ENCODE results near the gene CITED1.

DNA sequence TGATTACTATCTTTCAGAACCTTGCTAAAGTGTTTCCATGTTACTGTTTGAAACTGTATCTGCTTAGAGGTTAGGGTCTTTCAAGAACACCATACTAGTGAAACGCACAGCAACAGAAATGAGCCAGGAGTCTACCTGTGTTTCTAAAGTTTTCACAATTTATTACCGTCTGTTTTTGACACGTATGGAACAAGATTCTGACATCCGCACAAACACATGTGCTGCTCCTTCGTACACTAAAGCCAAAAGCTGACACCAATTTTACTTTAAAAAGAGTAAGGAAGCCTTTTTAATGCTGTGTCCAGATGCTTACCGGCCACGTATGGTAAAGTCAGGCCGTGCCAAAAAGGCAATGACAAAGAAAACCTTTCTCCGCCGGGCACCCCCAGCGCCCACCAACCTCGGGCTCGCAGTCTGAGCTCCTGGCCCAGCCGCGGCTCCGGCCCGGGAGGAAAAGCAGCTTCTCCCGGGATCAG, 29.2 kb downstream of the CITED1 start:
- TF ChIP-seq EZH2 (optimal IDR thresholded peaks at IDR 0.05; ENCODE audit: low read depth, low read length): no peak
- TF ChIP-seq, protein P1, sequence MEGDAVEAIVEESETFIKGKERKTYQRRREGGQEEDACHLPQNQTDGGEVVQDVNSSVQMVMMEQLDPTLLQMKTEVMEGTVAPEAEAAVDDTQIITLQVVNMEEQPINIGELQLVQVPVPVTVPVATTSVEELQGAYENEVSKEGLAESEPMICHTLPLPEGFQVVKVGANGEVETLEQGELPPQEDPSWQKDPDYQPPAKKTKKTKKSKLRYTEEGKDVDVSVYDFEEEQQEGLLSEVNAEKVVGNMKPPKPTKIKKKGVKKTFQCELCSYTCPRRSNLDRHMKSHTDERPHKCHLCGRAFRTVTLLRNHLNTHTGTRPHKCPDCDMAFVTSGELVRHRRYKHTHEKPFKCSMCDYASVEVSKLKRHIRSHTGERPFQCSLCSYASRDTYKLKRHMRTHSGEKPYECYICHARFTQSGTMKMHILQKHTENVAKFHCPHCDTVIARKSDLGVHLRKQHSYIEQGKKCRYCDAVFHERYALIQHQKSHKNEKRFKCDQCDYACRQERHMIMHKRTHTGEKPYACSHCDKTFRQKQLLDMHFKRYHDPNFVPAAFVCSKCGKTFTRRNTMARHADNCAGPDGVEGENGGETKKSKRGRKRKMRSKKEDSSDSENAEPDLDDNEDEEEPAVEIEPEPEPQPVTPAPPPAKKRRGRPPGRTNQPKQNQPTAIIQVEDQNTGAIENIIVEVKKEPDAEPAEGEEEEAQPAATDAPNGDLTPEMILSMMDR (IDR thresholded peaks at IDR 0.05; ENCODE audit: low read length): no peak
- no peak for TF ChIP-seq EZH2phosphoT487 (IDR thresholded peaks at IDR 0.05; ENCODE audit: low read length)

Measured in MM.1S (cell line).